Activated CD4-positive, alpha-beta T cell treated with anti-CD3 and anti-CD28 coated beads, Interleukin-2, amount 50 U/mL, for 16 hours (primary cell): ENCODE results near the gene CDKL5.

Experiments used
- DNase-seq: peaks from one replicate; pipeline ENCODE4 v3.0.0-alpha.2; 2020

Gene CDKL5

DNA sequence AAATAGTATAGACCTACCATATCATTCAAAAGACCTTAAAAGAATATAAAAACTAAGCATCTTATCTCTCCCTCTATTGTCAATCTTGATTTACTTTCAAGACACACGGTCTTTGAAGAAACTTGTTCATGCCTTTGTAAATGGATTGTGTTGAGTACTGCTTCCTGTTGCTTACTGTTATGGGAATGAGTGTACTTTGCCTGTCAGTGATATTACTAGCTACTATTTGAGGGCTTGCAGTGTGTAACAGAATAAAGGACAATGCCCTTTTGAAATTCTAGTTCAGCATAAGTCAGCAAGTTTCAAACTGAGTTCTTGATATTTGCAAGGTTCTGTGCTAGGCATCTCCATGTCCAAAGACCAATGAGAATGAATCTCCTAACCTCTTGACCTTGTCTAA lies 36.0 kb downstream of the CDKL5 start:
- DNase-seq, result no peak

DNA sequence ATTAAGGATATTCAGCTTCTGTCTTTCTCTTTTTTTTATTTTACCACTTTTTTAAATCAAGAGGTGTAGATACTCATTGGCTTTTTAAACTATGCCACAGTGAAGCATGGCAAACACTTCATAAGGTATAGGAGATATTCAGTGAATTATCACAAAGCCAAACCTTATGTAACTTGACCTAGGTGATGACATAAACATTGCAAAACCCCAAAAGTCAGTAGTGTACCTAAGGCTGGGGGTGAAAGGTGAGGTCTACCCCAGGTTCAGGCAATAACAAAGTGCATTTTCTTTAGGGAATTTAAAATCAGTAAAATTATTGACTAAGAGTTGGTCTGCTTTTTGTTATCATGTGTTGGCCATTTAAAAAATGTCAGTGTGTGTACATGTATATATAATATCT lies 39.1 kb downstream of the CDKL5 start:
- no peak for DNase-seq

DNA sequence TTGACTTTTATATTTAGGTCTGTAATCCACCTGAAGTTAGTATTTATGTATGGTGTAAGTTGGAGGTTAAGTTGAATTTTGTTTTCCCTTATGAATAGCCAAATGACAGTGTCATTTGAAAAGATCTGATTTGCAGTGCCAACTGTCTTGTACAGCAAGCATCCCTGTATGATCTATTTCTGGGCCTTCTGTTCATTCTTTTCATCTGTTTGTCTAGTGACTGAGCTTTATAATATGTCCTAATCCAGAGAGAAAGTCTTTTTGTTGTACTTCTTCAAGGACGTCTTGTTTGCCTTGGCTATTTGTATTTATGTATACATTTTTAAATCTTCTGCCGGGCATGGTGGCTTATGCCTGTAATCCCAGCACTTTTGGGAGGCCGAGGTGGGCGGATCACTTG lies 39.6 kb downstream of the CDKL5 start:
- no peak for DNase-seq

DNA sequence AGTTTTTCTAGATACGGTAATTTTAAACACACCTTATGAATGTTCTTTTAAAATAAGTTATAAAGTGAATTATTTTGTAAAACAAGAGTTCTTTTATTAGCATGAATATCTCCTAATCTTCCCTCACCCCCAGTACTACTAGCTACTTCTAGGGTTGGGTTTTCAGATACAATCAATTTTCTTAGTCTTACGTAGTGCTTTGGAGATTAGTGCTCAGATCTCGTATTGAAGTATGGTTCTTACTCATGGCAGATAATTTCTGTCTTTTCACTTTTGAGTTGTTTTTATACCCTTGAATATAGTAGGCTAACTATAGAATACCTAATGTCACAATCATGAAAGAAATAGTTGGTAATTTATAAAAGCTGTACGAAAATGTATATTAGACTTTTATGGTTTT lies 43.2 kb downstream of the CDKL5 start:
- DNase-seq, result peak; percentile 7

DNA sequence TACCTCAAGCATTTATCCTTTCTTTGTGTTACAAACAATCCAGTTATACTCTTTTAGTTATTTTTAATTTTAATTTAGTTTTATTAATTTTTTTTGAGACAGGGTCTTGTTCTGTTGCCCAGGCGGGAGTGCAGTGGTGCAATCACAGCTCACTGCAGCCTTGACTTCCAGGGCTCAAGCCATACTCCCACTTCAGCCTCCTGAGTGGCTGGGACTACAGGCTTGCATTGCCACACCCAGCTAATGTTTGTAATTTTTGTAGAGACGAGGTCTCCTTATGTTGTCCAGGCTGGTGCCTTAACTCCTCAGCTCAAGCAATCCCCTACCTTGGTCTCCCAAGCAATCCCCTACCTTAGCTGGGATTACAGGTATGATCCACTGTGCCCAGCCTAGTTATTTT lies 45.9 kb downstream of the CDKL5 start:
- DNase-seq, result no peak

DNA sequence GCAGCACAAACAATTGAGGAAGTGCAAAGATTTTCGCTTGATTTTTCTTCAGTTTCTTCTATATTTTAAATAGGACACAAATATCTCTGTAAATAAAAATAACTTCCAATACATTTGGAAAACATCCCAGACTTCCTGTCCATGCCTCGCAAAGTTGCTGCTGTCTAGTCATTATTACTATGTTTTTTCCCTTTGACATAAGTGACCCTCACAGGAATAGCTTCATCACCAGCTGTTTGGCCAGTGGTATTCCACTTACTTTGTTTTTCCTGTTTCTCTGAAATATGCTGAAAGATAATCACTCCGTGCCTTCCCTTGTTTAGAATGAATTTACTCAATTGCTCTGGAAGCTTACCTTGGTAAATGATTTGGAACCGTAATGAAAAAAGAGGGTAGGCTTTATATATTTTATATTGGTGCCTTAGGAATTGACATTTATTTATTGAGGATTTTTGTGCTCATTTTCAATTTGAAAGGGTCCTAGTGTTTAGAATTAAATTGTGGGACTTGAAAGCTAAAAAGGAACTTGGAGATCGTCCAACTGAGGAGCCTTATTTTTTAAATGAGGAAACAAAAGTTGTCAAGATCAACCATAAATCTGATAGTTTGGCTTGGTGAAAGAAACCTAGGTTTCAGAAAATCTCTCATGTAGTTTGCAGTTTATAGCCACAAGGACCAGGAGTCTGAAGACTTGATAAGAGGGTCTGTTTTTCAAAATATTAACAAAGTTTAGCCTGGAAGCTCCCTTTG lies 65.6 kb downstream of the CDKL5 start:
- DNase-seq, result no peak

DNA sequence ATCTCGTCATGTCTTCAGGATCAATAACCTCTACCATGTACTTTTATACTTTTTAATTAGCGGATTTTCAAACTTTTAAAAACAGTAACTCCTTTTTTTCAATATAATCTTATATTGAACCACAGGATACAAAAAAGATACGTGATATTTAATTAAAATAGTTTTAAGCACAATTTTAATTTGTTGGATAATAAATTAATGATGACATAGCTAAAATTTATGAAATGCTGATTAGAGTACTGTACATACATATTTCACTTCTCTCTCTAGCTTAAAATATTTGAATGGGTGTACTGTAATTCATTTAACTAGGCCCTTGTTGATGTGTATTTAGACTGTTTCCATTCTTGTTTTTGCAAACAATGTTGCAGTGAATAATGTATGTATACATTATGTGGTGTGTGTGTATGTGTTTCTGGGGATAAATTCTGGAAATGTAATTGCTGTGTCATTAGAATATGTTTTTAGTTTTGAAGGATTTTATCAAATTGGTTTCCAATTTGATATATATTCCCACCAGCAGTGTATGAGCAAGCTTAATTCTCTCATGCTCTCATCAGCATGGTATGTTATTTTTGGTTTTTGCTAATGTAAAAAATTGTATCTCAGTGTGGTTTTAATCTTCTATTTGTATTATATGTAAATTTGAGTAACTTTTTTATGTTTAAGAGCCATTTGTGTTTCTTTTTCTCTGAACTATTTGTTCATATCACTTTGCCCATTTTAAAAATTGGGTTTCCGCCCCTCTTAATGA lies 66.4 kb downstream of the CDKL5 start:
- no peak for DNase-seq

DNA sequence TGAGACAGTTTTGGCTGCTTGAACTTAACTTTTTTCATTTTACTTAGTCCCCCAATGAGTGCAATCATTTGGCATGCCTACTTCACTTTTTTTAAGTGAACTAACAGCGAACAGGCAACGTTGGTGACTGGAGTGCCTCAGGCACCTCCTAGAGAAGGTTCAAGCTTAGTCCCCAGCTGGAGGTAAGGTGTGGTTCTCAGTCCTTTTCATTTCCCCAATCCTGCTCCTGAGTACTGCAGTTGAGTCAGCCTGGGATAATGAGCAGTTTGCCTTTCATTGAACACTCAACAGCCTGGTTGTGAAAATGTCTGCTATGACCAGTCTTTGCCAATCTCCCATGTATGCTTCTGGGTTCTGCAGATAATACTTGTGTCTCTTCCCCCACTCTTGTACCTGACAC lies 109.5 kb downstream of the CDKL5 start:
- DNase-seq, result no peak

DNA sequence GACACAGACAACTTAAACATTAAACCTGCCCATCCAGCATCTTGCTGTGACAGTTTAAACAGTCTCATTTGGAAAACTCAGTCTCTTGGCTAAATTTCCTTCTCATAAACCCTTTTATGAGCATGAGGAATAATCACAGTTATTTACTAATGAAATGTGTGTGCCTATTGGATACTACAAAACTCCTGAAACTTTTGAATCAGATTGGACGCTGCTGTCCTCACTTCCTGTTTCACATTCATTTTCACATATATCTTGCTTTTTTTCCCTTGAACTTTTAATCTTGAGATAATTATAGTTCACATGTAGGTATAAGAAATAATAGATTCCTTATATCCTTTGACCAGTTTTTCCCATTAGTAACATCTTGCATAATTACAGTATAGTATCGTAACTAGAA lies 111.7 kb downstream of the CDKL5 start:
- no peak for DNase-seq

DNA sequence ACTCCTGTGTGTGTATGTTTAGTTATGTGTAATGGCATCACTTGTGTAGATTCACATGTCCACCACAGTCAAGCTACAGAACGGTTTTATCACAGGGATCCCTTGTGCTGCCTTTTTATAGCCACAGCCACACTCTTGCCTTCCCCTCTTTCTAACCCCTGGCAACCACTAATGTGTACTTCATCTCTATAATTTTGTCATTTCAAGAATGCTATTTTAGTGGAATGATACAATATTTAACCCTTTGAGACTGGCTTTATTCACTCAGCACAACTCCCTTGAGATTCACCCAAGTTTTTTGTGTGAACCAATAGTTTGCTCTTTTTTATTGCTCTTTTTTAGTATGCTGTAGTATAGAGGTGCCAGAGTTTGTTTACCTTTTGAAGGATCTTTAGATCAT lies 112.1 kb downstream of the CDKL5 start:
- DNase-seq, result no peak

DNA sequence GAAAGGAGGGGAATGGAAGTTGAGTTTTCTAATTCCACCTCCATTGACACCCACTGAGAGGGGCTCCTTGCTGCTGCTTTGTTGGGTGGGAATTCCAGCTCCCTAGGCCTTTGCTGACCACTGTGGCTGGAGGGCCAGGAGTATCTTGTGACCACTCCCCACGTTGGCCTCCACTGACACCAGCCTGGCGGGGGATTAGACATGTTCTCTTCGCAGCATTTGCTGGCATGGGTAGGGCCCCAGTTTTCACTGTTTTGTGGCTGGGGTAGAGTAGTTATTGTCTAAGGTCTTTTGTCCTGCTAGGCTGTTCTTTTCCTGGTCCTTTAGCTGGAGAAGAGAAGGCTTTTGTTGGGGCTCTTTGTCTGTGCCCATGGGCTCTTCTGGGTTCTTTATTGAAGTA lies 116.7 kb downstream of the CDKL5 start:
- DNase-seq, result no peak

DNA sequence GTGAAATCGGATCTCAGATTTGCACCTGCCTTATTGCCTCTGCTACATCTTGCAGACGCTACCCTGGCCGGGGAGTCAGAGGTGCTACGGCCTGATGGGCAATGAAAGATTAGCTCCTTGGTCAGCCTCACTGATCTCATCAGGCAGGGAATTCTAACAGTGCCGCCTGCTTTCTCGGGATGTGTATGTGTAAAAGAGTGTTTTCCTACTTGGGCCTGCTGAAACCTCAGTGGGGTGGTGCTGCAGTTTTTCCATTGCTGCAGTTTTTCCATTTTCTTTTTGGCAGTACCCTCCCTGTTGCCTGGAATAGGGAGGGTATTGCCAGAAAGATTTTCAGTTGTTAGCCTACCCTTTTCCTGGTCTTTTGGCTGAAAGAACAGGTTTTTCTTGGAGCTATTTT lies 117.5 kb downstream of the CDKL5 start:
- no peak for DNase-seq

DNA sequence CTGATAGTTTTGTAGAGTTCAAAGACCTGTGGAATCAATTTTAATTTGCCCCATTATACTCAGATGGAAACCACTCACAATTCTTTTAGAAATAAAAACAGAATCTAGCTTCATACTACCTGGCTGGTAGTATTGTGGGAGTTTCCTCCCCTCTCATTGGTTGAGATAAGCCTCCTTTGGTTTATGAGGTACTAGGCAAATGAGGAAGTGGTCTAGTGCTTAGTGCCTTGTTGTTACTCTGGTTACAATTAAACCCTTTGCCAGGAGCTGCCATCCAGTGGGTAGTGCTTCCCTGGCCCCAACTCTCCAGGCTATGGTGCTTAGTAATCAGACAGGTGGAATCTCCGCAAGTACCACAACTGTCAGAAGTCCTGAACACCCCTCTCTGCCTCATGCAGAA lies 118.3 kb downstream of the CDKL5 start:
- no peak for DNase-seq

DNA sequence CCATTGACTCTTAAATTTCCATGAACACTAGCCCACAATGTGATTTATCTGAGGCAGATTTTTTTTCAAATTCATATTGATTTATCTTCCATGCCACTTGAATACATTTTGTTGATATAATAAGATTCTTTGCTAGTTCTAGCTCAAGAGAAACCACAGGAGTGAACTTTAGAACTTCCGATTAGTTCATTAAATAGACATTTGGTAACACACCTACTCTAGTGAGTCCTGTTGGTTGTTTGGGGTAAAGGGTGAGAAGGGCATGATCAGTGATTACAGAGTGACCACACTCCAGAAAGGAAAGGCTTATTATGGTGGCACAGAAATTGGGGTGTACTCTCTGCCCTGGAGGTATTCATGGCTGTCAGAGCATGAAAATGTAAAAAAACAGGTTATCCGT lies 120.4 kb downstream of the CDKL5 start:
- no peak for DNase-seq

DNA sequence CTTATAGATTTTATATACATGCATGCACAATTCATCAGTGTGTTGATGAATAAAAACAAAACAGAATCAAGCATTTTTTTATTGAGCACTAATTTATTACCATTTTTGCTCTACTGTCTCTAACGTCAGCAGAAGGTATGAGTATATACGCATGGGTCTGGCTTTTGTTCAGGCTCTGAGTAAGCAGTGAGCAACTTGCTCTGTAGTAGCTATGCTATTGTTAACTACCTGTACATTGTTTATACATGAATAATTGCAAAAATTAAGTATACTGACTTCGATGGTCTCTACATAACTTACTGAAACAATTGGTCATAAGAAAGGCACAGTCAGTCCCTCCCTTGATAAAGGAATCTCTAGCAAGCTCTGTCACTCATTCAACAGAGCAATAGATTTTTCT lies 123.6 kb downstream of the CDKL5 start:
- DNase-seq, result no peak

DNA sequence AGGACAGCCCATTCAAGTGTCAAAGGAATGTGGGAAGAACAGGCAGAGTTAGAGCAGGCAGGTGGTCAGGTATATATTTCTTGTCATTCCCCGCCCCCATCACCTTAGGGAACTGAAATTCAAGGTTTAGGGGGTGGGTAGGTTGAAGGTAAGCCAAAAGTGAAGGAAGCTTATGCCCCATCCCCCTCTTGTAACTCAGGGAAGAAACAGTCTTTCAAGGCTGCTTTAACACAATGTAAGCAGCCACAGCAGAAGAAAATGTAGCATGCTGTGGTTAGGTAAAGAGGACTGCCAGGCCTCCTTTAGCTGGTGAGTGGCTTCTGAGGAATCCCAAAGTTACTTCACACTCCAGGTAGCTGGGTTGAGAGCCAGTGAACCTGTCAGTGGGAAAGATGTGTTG lies 124.2 kb downstream of the CDKL5 start:
- DNase-seq, result no peak

DNA sequence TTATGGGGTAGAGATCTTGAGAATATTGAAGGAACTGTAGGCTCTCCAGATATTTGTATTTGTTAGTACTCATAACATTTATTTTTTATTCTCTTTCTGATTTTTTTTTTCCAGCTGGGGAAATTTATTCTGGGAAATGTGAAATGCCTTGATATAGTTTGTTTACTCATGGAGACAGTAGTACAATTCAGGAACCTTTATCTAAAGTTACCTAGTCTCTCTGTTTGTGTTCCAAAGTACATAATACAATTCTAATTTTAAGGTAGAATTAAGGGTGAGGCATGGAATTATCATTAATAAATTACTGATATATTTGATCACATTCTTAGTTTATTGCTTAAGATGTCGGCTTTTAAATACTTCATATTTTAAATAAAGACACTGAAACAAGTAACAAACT lies 132.5 kb downstream of the CDKL5 start:
- no peak for DNase-seq

DNA sequence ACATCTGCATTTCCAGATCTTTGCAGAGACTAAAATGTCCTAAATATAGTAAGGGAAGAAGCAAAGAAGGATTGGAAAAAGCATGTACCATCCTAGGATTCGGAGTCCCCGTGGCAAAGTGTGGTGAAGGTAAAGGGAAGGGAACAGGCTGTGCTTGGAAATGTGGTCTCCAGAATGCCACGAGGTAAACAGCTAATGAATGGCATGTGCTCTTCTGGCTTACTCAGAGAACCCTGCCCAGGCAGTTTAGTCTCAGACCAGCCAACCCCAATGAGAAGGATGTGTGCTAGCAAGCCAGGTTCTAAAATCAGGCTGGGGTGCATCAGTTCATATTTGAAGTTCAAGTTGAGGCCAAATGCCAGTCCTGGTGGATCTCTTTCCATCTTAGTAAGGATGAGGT lies 133.4 kb downstream of the CDKL5 start:
- no peak for DNase-seq

DNA sequence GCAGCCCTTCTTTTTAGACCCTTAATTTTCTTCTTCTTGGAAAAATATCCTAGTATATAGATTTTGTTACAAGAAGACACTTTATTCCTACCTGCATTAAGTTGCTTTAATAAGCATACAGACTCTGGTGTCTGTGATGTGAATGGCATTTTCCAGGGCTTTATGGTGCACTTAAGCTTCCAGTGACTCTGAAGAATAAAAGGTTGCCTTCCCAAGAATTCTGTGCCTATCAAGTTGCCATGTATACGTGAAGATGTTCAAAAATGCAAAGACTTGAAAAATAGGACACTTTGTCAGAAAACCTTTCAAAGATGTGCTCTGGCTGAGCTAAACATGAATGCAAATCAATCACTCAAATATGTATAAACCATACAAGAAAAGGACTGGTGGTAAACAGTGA lies 135.6 kb downstream of the CDKL5 start:
- no peak for DNase-seq

DNA sequence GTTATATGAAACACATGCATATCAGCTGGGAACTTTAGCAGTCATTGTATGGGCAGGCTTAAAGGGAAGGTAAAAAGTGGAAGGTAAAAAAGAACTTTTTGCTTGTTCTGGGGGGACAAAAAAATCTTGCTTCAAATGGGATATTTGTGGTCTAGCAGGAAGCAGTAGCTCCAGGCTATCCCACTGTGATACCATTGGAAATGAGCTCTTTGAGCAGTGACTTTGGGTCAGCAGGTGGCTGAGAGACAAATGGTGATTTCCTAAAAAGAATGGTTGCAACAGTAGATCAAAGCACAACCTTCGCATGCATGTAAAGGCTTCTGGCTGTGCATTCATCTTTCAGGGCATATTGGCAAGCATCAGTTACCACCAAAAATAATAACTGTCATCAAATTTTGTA lies 140.3 kb downstream of the CDKL5 start:
- DNase-seq, result no peak

DNA sequence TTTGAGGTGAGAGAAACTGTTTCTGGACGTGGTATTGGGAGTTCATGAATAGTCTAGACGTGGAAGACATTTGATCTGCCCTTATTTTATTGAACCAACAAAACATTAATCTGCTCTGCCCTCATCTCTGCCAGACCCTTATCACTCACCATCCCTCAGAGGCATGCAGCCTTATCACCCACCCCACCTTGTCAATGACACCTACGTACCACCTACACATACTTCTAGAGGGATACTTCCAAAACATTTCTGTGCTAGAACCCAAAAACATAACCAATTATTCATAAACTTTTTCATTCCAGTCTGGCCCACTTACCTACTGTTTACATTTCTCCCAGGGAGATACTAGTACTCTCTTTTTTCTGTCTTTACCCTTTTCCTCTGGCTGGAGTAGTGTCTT lies 141.3 kb downstream of the CDKL5 start:
- DNase-seq, result no peak

DNA sequence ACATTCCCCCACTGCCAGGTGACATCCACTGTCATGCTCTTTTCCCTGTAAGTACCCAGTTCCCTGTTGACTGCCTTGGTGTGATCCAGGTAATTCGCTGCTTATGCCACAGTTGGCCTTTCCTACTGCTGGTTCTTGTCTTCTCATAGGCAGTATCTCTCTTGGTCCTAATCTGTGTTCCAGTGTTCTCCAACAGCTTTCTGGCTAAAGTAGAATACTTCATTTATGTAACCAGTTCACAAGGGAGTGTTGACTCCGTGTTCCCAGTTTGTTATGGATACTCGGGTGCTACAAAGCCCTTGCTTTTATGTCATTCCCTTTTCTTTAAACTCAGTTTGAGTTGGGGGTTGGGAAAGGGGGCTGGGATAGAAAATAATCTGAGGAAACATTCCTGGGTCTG lies 148.1 kb downstream of the CDKL5 start:
- no peak for DNase-seq

DNA sequence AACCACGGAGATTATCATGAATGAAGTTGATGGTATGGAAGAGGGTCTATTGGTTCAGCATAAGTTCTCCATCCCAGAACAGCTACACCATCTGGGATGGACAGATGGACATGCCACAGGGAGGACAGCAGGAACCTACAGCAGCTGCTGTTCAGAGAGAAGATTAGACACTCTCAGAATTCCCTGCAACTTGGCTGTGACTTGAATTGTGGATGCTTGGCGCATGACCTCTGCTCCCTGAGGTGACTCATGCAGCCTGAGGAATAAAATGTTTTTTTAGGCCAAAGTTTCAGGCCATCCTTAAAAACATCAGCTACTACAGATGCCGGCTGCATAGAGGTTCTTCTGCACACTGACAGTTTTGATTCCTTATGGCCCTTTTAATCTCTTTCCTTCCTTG lies 149.2 kb downstream of the CDKL5 start:
- DNase-seq, result no peak

DNA sequence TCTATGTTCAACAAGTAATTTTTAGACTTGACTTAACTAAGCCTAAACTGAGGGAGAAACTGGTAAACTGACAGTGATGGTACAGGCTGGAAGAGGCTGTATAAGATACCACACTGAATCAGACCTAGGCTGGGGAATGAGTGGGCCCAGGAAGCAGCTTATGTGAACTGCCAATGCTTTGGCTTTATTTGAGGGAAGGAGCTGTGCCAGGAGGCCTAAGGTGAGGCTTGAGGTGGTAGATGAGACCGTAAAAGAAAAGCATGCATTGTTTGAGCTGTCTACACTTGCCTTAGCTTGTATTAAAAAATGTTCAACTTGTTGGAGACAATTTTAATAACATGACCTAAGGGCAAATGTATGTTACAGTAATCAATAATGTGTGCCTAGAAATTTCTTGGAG lies 150.3 kb downstream of the CDKL5 start:
- DNase-seq, result no peak

DNA sequence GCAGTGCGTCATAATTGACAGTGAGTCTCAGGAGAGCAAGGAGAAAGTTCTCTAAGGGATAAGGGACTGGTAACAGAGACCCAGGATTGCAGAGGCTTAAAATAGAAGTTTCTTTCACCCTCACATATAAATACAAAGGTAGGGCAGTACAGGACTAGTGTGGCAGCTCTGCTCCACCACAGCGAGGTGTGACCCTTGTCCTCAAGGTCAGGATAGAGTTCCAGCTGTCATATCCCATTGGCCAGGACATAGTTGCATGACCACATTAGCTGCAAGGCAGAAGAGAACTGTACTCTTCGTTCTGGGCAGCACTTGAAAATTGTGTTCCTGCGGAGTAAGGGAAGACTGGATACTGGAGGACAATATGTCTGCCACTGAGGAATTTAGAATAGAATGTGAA lies 152.0 kb downstream of the CDKL5 start:
- DNase-seq, result no peak
